HG03571 (cell line): ENCODE data around the gene NDST3.

Experiments used
- ATAC-seq: cut with Tn5 transposase; IDR thresholded peaks from one replicate; pipeline ENCODE4 v1.9.1; 2021; ENCODE audit not compliant: unreplicated experiment

NDST3 gene

DNA sequence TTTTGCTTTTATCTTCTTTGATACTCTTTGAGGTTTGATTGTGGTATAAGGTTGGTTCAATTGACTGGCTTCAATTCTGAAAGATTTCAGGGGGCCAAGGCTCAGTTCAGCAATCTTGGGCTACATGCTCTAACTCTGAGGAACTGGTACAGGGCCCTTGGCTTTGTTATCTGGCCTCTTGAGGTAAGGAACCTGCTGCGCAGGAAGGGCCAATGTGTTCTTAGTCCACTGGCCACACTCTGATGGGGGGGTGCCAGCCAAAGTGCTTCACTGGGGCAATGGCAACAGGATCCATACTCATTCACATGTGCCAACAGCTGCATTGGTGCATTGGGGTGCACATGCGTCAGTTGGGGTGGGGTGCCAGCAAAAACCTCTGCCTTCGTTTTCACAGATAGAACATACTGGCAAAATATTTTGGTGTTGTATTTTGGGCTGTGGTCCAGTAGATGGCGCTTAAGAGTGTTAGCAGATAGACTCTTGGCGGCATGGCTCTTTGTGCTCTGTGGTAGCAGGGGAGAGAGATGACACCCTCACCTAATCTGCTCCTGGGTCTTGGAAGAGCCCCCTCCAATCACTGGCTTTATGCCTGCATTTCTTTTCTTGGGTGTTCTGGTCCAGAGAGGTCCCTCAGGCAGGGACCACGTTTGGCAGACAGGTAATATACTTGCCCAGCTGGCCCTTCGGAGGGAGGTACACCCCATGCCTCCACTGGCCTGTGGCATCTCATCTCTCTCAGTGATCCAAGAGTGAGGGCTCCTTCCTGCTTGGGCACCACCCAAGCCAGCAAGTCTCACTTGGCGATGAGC, 42.9 kb downstream of the NDST3 start:
- ATAC-seq: peak; percentile 54

DNA sequence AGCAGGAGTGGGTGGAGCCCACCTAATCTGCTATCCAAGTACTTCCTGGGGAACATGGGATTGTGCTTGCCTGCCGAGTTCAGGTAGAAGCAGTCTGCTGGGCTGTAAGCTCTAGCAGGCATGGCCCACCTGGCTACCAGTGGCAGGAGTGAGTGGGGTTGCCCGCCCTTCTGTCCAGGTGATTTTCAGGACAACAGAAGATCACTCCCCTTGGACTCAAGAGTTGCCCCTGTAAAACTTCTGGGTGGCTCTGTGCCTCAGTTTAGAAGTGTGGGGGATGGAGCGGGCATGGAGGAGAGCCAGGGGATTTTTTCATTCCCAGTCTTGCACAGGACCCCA, 43.5 kb downstream of the NDST3 start:
- ATAC-seq: no peak

- ATAC-seq: no peak
Measured at GRCh38 chr4:118081434-118081833, 47.1 kb downstream of the NDST3 start.

GRCh38 chr4:118082182-118082581, 47.9 kb downstream of the NDST3 start:
- ATAC-seq: no peak

- no peak for ATAC-seq
Measured at GRCh38 chr4:118085700-118086099, 51.4 kb downstream of the NDST3 start.

- no peak for ATAC-seq
Measured at GRCh38 chr4:118086344-118086743, 52.1 kb downstream of the NDST3 start.

- no peak for ATAC-seq
Measured at GRCh38 chr4:118087366-118087765, 53.1 kb downstream of the NDST3 start.

GRCh38 chr4:118099106-118099505, 64.8 kb downstream of the NDST3 start:
- no peak for ATAC-seq

DNA sequence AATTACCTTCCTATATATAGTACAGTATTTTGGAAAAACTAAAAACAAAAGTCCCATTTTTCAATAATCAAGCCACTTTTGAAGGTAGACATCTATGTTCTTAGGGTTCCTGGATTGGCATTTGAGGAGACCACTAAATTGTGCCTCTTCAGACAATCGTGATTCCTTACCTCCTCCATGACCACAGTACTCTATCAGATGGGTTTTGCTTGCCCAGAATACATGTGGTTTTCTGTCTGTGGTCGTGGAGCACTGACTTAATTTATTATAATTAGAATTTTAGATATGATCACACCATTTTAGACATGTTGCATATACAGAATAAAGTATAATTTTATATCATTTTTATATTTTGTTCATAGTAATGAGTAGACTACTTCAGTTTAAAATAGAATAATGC, 67.9 kb downstream of the NDST3 start:
- ATAC-seq: no peak

DNA sequence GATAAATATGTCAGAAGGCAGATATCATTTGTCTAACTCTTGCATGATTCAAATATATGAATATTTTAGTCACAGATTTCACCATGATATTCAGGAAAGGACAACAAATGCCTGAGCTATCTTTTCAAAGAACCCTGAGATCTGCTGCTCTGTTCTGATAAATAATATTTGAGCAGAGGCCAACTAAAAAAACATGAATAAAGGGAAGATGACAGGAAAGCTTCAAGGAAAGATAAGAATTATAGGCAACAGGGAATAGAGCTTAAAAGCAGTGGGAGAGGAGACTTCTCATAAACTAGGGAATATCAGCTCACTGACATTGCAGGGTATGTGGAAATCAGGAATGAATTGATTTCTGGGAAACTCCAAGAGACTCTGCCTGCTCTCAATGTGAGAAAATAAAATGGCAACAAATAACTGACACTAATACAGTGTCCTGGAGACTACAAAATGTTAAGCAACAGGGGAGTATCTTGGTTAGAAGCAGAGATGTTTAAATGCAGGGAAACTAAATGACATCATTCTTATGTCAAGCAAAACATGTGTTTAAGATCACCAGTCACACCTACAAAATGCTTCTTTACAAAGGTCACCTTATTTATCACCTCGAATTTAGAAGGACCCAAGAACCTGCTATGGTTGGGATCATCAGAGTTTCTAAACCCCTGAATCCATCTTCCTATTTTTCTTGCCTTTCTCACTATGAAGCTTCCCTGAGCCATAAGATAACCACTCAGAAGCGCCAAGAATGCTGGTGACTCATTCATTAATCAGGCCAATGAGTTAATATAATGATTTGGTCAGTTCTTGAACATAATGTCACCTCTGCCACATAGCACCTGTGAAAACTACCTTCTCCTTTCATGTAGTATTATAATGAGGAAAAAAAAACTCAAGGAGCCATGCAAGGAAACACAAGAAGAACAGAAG, 78.1 kb downstream of the NDST3 start:
- no peak for ATAC-seq

DNA sequence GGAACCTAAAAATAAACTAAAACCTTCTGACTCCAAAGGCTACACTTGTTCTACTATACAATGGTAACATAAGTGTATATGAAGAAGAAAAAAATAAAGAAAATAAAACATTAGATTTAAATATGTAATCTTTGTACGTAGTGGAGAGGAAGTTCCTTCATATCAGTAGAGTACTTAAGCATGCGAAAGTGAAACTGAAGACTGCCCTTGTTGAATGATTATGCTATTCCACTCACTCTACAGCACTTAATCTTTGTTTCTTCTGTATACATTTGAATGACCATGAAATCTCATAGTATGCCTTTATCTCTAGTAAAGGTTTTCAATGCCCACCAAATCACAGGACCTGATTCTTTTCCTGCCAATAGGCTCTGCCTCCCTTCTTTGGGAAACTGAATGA, 78.9 kb downstream of the NDST3 start:
- ATAC-seq: no peak

GRCh38 chr4:118114720-118115119, 80.4 kb downstream of the NDST3 start:
- ATAC-seq: no peak

GRCh38 chr4:118120120-118120760, 86.0 kb downstream of the NDST3 start:
- no peak for ATAC-seq

GRCh38 chr4:118124997-118125396, 90.7 kb downstream of the NDST3 start:
- no peak for ATAC-seq

- ATAC-seq: no peak
Measured at GRCh38 chr4:118139241-118139640, 105.0 kb downstream of the NDST3 start.

DNA sequence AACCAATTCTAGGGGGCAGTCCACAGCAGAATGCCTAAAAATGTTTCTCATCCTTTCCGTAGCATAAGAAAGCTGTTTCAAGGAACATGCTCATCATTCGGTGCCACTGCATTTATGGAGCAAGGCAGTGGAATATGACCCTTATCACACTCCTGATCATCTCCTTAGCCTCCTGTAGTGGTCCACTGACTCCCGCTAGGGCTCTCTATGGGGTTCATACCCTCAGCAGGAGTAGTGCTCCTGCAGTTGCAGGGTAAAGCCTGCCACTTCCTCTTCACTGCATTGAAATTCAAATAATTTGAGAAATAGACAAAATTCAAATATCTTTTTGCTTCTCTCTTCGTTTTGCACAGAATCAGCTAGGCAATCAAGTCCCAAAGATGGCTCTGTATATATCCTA, 107.0 kb downstream of the NDST3 start:
- ATAC-seq: no peak

GRCh38 chr4:118154649-118155048, 120.4 kb downstream of the NDST3 start:
- ATAC-seq: no peak

GRCh38 chr4:118155516-118155915, 121.2 kb downstream of the NDST3 start:
- ATAC-seq: no peak

GRCh38 chr4:118158763-118159375, 124.6 kb downstream of the NDST3 start:
- no peak for ATAC-seq

GRCh38 chr4:118167306-118167705, 133.0 kb downstream of the NDST3 start:
- ATAC-seq: no peak

GRCh38 chr4:118171381-118171780, 137.1 kb downstream of the NDST3 start:
- ATAC-seq: no peak
